Nephron (organoid): ENCODE measurements around the gene NFATC1.
A peak's percentile ranks its signal among the peaks of the same experiment; 100 is the strongest.

Experiments used
- H3K27ac Mint-ChIP-seq, 3 experiments: 2 replicates each; pipeline ENCODE4 v1.8.0; 2020; ENCODE audit warnings: mixed read lengths in 3 of 3, mild to moderate bottlenecking in 2 of 3, moderate library complexity in 1 of 3
- H3K27me3 Mint-ChIP-seq: 2 replicates; pipeline ENCODE4 v1.8.0; 2021; ENCODE audit warnings: low read depth, mild to moderate bottlenecking, moderate library complexity, mixed read lengths
- H3K36me3 Mint-ChIP-seq: 2 replicates; pipeline ENCODE4 v1.8.0; 2020; ENCODE audit warnings: low read depth, mixed read lengths
- H3K4me1 Mint-ChIP-seq: 2 replicates; pipeline ENCODE4 v1.8.0; 2020; ENCODE audit warnings: mixed read lengths
- H3K4me3 Mint-ChIP-seq, 3 experiments: 2 replicates each; pipeline ENCODE4 v1.8.0; 2020; ENCODE audit warnings: mild to moderate bottlenecking in 3 of 3, mixed read lengths in 3 of 3, moderate library complexity in 2 of 3
- H3K9me3 Mint-ChIP-seq: 2 replicates; pipeline ENCODE4 v1.8.0; 2020; ENCODE audit warnings: mixed read lengths
- CTCF ChIP-seq, 3 experiments: fragments of 200-600 bp; sonication (generic); IDR thresholded peaks; one replicate each; pipeline ENCODE4 v1.5.0; 2021; ENCODE audit warnings: antibody characterized with exemption in 3 of 3; ENCODE audit not compliant: unreplicated experiment in 3 of 3

Gene NFATC1

GRCh38 chr18:79542213-79542612 lies 146.5 kb downstream of the NFATC1 start:
- Mint-ChIP-seq H3K9me3 (peaks cover 34% of the 10 kb centered on the region), H3K36me3 (no peaks in the 10 kb centered on the region), H3K4me1 (peaks cover 17% of the 10 kb centered on the region), H3K4me3 (no peak overlapping the region), H3K27me3 (peaks cover 12% of the 10 kb centered on the region), H3K27ac (peak overlapping the region in 1 of 3 experiments; percentile 27)
- no peak for TF ChIP-seq CTCF (IDR thresholded peaks at IDR 0.05; ENCODE audit: unreplicated experiment in 3 of 3)

GRCh38 chr18:79542876-79543750 lies 147.4 kb downstream of the NFATC1 start:
- Mint-ChIP-seq H3K9me3 (peaks cover 28% of the 10 kb centered on the region), H3K27ac (peak overlapping the region in 1 of 3 experiments; percentile 27), H3K36me3 (no peaks in the 10 kb centered on the region), H3K4me3 (no peak overlapping the region), H3K4me1 (peaks cover 18% of the 10 kb centered on the region), H3K27me3 (peaks cover 12% of the 10 kb centered on the region)
- TF ChIP-seq CTCF (IDR thresholded peaks at IDR 0.05; ENCODE audit: unreplicated experiment in 3 of 3) = no peak

- H3K9me3 Mint-ChIP-seq = peaks cover 22% of the 10 kb centered on the region
- H3K27me3 Mint-ChIP-seq = peaks cover 9% of the 10 kb centered on the region
- H3K36me3 Mint-ChIP-seq = no peaks in the 10 kb centered on the region
- H3K27ac Mint-ChIP-seq = no peak overlapping the region
- H3K4me1 Mint-ChIP-seq = peaks cover 18% of the 10 kb centered on the region
- TF ChIP-seq CTCF (IDR thresholded peaks at IDR 0.05; ENCODE audit: unreplicated experiment in 3 of 3) = no peak
- no peak overlapping the region for H3K4me3 Mint-ChIP-seq
These were observed 148.2 kb downstream of the NFATC1 start for GRCh38 chr18:79543861-79544385.

- no peak overlapping the region for H3K27ac Mint-ChIP-seq
- H3K4me1 Mint-ChIP-seq = peaks cover 18% of the 10 kb centered on the region
- H3K36me3 Mint-ChIP-seq = no peaks in the 10 kb centered on the region
- no peak overlapping the region for H3K4me3 Mint-ChIP-seq
- H3K27me3 Mint-ChIP-seq = peaks cover 9% of the 10 kb centered on the region
- H3K9me3 Mint-ChIP-seq = peaks cover 16% of the 10 kb centered on the region
- TF ChIP-seq CTCF (IDR thresholded peaks at IDR 0.05; ENCODE audit: unreplicated experiment in 3 of 3) = no peak
These were observed 148.7 kb downstream of the NFATC1 start for GRCh38 chr18:79544386-79544963.

GRCh38 chr18:79545255-79545654 lies 149.5 kb downstream of the NFATC1 start:
- no peak for TF ChIP-seq CTCF (IDR thresholded peaks at IDR 0.05; ENCODE audit: unreplicated experiment in 3 of 3)
- Mint-ChIP-seq H3K27me3 (peaks cover 12% of the 10 kb centered on the region), H3K4me3 (no peak overlapping the region), H3K9me3 (peaks cover 11% of the 10 kb centered on the region), H3K27ac (peak overlapping the region in 1 of 3 experiments; percentile 22), H3K4me1 (peaks cover 17% of the 10 kb centered on the region), H3K36me3 (no peaks in the 10 kb centered on the region)
